HL-60/S4 (cell line): ENCODE measurements around the gene FAM83F.
"Not testable (repeated sequence)": the region's sequence is repeated elsewhere in the genome, so short reads cannot be mapped to it uniquely, and the experiment has no call there.

ENCODE experiments used
- in situ Hi-C: fragments of 300-500 bp; cut with MboI; formaldehyde crosslinking; loops from 2 replicates; pipeline ENCODE4 v1.14.3; 2022; ENCODE audit warnings: low sequenced_read_pairs

FAM83F gene

DNA sequence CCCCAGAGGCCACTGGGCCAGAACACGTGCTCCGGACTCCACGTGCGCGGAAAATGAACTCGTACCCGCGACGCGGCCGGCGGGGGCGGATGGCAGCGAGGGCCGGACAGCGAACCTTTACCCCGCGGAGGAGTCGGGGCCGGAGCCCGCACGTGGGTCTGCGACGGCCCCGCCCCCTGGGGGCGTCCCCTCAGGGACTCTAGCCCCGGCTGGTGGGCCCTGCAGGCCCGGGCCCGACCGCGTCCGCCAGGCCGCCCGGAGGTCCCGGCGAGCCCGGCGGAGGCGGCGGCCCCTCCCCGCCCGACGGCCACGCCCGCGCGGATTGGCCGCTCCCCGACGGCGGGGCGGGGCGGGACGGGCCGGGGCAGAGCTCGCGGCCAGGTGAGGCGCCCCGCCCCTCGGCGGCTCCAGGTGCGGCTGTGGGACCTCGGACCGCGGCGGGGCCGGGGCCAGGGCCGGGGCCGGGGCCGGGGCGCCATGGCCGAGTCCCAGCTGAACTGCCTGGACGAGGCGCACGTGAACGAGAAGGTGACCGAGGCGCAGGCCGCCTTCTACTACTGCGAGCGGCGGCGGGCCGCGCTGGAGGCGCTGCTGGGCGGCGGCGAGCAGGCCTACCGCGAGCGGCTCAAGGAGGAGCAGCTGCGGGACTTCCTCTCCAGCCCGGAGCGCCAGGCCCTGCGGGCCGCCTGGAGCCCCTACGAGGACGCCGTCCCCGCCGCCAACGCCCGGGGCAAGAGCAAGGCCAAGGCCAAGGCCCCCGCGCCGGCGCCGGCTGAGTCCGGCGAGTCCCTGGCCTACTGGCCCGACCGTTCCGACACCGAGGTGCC lies at the start of gene FAM83F:
TSS of gene FAM83F (plus strand) at position 389 of the 827 bp plus-strand sequence. CDS start at position 478, 89 bp downstream.
- in situ Hi-C loops: no loop called here

DNA sequence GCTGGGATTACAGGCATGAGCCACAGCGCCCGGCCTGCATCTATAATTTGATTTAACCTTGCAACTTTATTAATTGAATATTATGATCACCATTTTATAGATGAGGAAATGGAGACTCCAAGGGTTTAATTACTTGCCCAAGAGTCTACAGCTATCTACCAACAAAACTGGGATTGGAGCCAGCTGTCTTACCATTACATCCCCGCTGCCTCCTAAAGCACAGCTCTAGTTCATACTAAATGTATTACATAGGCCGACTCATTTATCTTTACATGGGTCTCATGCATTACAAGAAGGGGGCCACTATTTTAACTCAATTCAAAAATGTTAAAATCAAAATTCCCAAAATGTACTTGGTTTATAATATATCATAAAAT lies 48.6 kb upstream of the FAM83F start:
- in situ Hi-C loops: no loop called here

DNA sequence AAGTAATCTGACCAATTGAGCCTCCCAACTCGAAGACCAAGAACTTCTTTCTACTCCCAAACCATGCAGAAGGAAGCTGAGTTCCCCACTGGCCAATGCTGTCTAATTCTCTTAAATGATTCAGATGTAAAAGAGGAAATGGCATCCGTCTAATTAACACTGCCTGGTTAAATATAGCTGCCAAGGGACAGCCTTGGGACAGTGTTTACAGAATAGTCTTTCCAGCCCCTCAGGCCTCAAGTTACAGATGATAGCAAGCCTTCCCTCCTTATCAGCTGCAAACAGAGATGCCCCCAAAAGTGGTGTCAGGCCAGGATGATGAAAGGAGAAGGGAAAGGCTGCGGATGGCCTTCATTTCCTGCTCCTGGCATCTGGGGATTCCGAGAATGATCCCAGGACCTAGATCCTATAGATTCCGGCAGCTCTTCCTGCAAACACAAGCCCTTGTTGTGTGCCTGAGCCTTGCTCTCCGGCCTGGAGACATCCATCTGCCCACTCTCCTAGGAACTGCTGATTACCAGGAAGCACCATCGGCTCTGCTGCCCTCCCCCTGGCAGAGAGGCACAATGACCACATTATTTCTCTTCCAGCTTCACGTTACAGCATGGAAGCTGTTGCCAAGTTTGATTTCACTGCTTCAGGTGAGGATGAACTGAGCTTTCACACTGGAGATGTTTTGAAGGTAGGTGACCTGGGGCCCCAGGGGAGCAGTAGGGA lies 48.1 kb upstream of the FAM83F start:
- in situ Hi-C loops: no loop called here

DNA sequence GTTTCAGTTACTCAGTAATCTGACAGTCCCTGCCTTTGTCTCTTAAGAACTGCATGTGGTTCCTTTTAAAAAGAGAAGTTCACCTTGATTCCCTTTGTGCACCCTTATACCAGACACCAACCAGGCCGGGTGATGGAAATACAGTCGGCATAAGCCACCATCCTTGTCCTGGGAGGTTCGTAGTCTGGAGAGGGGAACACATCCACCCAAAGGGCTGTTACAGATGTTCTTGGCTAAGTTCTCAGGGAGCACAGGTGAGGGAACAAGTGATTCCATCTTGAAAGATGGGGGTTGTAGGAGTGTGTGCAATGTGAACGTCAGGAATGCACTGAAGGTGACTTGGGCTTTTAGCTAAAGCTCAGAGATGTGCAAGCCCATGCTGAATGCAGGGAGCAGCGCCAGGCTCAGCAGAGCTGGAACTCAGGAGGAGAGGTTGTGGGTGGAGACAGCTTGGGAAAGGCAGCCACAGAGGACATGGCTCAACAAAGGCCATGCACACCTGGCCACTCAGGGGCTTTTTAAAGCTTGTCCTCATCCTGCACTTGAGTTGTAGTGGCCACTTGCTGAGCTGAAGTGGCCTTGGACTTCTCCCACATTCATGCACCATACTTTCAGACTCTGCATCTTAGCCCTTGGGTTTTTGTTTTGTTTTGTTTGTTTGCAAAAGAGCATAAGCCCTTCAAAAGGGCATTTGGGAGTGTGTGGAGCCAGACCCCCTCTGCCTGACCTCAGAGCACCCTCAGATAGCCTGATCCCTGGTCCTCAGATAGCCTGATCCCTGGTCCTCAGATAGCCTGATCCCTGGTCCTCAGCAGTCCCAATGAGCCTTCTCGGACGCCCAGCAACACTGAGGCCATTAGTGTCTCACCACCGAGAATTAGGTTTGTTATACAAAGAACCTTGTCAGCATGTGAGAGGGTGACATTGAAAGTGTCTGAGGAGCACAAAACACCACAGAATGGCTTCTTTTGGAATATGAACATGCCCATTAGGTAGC lies 47.2 kb upstream of the FAM83F start:
- in situ Hi-C loops: no loop called here

DNA sequence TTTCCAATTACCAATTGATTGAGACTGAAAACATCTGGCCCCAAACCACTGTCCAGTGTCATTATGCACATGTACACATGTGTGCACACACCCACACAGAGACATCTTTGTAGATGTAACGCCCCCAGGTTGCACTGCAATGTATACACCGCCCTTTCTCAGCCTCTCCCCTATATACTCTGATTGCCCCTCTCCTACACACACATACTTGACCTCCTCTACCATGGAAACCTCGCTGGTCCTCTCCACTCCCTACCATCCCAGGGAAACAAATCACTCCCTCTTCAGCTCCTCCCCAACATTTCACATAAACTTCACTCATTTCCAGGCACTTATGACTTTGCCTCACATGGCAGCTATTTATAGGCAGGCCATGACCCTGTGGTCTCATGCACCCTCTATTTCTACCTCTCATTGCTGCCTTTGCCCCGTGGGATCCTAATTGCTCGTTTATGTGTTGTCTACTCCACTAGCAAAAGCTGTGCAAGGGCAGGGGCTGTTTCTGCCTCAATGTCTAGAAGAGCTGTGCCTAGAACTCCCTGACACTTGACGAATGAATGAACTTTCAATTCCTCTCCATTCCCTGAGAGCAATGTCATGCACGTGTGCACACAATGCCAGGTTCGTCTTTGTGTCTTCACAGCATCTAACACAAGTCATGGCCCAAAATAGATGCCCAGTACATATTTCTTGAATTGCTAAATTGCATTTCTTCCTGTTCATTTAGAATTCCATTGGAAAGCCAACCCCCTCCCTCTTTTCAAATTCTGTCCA lies 44.6 kb upstream of the FAM83F start:
- in situ Hi-C loops: no loop called here

DNA sequence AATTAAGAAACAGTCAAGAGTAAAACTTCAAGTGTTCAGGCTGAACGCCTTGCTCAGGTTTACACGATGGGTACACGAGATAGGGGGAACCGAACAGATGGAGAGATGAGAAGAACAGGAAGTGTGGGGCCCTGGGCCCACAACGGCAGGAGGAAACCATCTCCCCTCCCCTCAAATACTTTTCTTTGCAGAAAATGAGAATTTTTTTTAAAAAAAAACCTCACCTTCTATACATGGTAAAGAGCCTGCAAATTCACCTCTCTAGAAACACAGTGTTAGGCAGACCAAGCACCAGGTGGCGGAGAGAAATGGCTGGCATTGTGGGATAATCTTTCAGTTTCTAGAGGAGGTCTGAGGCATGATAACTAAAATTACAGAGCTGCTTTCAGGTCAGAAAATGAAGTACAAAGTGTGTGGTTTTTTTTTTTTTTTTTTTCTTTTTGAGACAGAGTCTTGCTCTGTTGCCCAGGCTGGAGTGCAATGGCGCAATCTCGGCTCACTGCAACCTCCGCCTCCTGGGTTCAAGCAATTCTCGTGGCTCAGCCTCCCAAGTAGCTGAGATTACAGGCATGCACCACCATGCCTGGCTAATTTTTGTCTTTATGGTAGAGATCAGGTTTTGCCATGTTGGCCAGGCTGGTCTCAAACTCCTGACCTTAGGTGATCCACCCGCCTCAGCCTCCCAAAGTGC lies 43.0 kb upstream of the FAM83F start:
- in situ Hi-C loops: not testable (repeated sequence)

DNA sequence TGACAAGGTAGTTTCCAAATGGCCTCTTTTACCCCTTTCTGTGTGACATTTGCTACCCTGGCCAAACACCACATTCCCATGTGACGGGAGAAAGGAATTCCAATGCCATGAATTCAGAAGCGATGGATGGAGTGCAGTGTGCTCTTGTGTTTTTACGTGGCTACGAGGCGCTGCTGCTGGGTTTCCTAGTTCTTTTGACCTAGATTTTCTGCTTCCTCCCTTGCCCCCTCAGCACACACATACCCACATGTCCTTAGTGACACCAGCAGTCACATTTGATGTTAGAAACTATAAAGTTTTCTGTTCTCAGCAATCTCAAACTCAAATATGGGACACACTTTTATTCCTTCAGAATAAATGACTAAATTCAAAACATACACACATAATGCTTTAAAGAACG lies 42.4 kb upstream of the FAM83F start:
- in situ Hi-C loops: no loop called here

DNA sequence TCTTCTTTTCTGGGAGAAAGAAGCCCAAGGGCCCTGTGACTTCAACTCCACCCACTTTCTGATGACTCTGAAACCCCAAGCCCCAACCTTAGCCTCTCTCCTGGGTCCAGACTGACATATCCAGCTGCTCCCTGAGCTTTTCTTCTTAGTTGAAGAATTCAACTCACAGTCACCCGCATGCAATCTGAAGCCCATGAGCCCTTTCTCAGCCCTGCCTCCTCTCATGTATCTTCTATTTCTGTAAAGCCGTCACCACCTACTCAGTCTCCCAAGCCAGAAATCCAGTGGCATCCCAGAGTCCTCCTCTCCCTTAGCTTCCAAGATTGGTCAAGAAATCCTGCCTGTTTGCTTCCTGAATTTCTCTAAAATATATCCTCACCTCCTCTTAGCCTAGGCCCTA lies 41.7 kb upstream of the FAM83F start:
- in situ Hi-C loops: no loop called here

DNA sequence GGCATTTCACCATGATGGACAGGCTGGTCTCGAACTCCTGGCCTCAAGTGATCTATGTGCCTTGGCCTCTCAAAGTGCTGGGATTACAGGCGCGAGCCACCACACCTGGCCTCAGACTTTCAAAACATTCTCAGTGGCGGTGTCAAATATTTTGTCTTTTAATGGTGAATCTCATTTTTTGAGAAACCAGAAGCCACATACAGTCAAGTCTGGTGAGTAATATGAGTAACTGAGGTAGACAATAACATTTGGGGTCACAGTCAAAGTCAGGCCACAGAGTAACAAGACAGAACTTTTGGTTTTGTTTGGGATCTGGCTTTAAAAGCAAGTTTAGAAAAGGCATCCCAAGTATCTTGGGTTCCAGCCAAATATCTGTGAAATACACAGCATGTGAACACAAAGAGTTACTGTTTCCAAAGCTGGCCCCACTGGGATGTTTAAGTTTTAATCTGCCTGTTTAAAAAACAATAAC lies 40.1 kb upstream of the FAM83F start:
- in situ Hi-C loops: no loop called here

DNA sequence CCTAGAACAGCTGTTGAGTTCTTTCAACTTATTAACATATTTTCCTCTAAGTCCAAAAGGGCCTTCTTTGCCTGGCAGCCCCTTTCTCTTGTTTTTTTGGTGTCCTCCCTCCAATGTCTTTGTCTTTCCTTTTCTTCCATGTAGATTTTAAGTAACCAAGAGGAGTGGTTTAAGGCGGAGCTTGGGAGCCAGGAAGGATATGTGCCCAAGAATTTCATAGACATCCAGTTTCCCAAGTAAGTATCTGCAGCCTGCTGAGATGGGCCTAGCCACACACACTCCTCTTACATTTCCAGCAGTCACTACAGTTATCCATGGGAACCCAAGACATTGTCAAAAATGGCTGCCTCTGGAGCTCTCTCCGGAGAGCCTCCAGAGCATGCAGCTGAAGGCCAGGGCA lies 39.1 kb upstream of the FAM83F start:
- in situ Hi-C loops: no loop called here

DNA sequence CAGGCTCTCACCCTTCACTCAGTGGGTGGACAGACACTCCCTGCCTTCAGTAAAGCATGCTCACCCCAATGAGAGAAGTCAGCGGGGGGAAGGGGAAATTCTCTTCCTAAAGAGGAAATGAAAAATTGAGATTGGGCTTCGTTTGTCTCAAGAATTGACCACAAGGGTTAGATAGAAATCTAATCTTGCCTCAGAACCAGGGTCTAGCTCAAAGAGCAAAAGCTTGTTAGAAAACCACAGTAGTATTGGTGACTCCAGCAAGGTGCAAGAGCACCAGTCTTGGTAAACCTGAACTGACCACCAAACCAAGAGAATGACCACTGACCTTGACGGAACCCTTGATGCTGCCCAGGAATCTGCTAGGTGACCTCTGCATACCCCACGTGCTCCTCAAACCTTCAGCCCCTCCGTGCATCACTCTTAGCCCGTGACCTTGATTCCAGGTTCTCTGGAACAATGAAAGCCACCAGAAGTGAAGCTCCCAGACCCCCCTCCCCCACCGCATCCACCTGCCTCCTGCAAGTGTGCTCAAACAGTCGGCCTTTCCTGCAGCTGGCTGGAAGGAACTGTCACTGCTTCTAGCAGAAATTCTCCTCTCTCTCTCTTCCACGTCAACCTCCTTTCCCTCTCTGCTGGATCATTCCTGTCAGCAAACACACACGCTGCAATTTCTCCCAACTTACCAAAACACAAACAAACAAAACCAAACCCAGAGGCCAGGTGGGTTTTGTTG lies 37.7 kb upstream of the FAM83F start:
- in situ Hi-C loops: no loop called here

DNA sequence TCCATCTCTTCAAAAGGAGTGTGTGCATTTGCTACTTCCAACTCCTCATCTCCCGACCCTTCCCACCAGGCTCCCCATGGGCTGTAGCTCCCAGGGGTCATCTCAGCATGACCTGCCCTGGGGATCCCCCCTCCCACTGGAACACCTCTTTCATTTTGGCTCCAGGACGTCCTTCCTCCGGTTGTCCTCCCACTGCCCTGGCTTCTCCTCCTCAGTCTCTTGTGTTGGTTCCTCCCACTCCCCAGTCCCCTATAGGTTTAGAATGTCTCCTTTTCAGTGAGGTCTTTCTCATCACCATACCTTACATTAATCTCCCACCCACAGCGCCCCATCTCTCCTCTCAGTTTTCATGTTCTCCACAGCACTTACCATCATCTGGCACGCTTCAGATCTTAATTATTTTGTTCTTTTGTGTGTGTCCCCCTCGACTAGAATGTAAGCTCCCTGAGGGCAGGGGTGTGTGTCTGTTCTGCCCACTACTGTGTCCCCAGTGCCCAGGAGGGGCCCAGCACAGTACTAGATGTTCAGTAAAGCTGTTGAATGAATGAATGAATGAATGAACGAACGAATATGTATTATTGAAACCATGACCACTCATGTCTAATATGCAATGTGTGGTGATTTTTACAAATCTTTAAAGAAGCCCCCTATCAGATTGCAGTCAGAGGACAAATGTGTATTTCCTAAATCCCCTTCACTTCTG lies 36.6 kb upstream of the FAM83F start:
- in situ Hi-C loops: no loop called here

DNA sequence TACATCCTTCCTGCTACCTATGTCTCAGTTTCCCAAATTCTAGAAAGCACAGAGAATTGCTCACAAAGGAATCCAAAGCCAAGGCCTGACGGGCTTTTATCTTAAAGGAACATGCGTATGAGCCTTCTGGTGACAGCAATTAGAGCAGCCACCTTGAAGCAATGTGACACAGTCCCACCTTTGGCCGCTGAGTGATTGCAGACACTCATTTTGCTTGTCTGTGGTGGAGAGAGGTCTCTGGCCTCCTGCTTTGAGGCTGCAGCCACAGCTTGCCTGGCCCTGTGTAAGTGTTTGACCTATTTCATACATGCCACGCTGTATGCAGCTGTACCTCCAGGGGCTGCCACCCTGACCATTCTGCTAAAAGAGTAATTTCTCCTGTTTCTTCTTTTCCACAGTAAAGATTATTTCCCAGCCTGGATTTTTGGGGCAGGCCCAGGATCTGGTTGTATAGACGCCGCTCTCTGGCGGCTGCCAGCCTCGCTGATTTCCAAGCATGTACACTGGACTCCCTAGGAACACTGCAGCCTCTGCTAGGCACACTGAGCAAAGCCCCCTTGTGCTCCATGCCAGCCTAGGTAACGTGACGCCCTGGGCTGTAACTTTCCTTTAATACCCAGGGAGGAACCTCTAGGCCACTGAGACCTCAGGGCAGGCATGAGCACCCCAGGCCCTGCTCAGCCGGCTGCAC lies 35.7 kb upstream of the FAM83F start:
- in situ Hi-C loops: no loop called here

DNA sequence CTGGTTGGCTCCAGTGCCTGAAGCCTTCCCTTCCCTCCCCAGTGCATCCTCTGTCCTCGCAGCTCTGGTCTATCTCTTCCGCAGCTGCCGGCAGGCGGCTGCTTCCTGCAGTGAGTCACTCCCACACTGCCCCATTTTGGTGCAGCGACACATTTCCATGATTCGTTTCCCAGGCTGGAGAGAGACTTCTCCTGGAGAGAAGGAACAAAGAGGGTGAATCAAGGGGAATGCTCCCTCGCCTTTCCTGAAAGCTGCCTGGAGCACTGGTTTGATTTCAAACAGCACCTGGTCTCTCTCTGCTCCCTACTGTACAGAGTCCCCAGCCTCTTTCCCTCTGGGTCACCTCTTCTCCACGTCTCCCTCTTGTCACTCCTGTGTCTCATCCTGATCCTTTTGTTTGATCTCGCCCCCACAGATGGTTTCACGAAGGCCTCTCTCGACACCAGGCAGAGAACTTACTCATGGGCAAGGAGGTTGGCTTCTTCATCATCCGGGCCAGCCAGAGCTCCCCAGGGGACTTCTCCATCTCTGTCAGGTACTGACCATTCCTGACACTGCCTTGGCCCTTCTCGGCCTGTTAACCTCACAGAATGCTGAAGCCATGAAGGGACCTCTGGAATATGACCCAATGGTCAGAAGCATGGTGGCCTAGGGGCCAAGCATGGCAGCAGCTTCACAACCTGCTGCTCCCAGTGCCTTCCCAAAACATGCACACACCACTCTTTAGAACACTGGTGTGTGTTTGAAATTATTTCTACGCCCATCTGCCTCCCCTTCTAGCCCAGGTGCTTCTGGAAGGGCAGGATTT lies 34.9 kb upstream of the FAM83F start, which contains the start of gene TMA7B:
TSS of gene TMA7B (plus strand) at position 758 of the 808 bp plus-strand sequence. CDS start 3,978 bp downstream, outside the sequence.
- in situ Hi-C loops: no loop called here

DNA sequence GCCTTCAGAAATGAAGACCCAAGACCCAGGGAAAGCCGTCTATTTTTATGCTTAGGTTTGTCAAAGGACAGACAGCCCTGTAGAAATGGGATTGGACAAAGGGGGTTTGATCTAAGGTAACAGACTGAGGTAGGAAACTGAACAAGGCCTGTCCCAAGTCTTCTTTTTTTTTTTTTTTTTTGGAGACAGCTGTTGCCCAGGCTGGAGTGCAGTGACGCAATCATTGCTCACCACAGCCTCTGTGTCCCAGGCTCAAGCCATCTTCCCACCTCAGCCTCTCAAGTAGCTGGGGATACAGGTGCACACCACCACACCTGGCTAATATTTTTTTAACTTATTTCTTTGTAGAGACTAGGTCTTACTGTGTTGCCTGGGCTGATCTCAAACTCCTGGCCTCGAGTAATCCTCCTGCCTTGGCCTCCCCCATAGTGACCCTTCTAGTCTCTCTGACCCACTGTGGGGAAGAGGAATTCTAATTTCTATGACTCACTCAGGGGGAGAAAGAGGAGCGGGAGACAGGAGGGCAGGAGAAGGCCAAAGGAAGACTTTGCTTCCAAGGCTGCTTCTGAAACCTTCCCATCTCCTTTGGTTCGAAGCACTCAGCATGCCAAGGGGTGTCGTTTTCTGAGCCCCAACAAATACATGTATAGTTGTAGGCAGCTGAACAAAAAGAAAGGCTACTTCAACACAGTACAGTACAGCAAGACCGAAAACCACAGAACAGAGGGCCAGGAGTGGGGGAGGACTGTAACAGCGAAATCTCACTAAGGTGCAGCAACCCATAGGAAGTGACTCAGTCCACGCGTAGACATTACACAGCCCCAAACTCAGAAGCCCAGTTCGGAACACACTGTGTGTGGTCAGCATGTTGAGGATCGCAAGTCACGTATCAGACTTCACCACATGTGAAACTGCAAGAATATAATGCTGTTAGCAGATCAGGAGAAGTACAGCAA lies 33.7 kb upstream of the FAM83F start:
- in situ Hi-C loops: no loop called here

DNA sequence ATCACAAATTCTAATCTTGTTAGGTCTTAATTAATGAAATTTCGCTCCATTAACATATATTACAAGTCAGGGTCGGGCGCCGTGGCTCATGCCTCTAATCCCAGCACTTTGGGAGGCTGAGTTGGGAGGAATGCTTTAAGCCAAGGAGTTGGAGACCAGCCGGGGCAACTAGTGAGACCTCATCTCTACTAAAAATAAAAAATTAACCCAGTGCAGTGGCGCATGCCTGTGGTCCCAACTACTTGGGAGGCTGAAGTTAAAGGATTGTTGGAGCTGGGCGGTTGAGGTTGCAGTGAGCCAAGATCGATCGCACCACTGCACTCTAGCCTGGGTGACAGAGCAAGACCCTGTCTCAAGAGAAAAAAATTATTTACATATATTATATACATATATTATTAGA lies 32.7 kb upstream of the FAM83F start:
- in situ Hi-C loops: no loop called here
